AG08395 (cell line): ENCODE measurements around the gene ZNF385D.

Experiments
- DNase-seq: peaks from one replicate; pipeline ENCODE4 v3.0.0; 2012; ENCODE audit warnings: mixed read lengths, low spot score

ZNF385D gene

DNA sequence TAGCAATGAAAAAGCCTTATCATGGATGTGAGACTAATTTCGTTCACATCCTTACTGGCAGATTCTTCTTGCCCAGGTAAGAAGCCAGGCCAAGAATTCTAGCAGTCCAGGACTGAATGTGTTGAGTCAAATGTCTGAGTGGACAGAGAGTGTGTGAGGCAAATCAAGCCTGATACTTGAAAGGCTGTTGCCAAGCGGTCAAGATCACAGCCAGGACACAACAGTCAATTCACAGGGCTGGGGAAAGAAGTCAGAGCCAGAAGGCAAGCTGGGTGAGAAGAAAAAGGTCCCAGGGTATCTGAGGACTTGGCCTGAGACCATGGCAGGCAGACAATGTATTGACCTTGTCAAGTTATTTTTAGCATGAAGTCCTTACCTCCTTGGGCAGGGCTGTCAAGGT lies 301.3 kb downstream of the ZNF385D start:
- no peak for DNase-seq

DNA sequence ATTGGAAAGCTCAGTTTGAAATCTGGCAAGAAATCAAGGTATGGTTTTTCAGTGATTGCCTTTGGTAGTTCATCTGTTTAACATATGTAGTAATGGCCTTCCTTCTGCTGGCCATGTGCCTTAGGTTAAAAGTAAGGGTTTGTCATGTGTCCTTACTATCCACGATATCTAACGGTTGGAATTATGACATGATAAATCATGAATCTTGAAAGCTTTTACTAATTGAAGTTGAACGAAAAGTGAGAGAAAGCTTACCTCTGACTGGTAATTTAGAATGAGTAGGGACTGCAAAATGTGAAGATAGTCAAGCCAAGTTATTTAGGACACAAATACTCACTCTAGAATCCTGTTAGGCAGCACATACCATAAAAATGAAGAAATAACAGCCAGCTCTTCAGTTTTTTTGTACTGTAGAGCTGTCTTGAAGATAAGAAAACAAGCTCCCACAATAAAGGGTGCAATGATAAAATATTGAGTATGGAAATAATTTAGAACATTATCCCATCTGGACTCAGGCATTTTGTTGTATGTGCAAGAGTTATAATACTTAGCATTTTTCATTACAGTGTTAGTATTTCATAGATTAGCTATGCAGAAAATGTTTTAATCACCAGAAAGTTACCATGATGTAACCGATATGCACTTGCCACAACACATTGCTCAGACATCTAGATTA lies 303.4 kb downstream of the ZNF385D start:
- DNase-seq = peak; percentile 64

DNA sequence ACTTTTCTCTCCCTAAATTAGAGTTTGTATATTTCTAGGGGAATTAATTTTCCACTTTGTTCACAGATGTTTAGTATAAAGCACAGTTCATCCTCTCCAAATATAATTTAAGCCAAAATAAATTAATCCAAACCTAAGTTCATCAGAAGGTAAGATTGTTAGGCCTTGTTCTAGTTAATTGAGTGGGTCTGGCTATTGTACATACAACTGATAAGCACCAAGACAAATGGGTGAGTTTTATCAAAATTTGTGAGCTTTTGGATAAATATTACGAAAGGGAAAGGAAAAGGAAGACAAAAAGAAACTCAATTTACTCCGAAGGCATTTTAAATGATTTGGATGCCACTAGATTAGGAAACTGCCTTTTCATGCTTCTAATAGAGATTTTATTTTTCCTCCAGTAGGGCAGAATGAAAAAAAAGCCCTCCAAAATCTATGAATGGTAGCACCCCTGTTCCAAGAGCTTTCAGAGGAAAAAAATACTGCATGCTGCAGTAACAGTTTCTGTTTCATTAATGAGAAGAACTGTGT lies 304.0 kb downstream of the ZNF385D start:
- no peak for DNase-seq

DNA sequence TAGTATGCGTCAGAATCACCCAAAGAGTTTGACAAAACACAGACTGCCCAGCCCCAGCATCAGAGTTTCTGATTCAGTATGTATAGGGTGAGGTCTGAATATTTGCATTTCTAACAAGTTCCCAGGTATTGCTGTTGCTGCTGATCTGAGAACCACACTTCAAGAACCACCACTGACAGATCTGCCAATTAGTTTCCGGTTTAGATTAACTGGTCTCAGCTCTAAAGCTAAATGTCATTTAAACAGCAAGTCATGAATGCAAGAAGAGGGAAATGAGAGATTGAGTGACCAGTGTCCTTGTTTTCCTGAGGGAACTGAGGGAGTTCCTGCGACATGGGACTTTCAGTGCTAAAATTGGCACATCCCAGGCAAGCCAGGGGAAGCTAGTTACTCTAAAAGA lies 305.0 kb downstream of the ZNF385D start:
- no peak for DNase-seq

DNA sequence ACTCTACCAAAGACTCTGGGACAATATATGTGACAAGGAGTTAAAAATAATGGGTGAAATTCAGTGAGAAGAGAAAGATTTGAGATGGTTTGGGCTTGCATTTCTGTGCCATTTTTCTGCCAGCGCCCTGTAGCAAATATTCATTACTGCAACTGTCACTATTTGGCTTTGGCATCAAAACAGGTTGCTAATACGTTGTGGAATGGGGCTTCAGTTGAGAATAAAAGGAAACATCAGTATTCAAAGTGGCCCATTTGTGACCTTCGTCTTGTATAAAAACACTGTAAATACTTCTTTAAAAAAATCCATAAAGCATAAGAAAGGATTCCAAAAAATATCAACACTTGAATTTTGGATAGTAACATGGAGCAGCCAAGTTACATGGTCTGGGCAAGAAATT lies 309.2 kb downstream of the ZNF385D start:
- no peak for DNase-seq

DNA sequence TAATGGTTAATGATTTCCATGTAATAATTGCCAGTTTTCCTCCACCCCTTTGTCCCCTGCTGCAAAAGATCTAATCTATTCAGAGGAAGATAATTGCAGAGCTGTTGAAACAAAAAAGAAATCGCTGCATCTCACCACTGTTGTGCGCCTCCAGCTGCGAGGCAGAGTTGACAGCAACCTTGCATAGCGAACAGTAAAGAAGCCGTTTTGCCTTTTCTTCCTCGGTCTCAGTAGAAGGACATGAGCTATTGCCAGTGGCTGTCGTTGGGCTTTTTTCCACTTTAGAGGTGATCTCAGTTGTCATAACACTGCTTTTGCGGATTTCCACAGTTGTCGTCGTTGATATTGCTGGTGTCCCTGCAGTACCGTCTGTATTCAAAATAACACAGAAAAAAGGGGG lies 314.2 kb downstream of the ZNF385D start:
- DNase-seq = no peak

DNA sequence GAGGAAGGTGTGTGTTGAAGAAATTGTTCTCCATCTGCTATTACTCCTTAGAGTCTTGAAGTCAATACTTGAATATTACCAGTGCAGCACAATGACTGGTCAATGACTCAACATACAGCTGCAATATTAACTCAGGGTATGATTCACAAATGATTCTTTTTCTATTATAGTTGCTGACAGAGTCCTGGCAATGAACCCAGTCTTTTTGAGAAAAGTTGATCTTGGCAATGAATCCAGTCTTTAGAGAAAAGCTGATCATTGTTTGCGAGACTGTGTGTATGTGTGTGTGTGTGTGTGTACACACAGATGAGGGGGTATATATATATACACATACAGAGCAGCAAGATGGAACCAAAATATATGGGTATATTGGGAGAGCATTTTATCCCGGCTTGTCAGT lies 315.1 kb downstream of the ZNF385D start:
- DNase-seq = peak; percentile 79

DNA sequence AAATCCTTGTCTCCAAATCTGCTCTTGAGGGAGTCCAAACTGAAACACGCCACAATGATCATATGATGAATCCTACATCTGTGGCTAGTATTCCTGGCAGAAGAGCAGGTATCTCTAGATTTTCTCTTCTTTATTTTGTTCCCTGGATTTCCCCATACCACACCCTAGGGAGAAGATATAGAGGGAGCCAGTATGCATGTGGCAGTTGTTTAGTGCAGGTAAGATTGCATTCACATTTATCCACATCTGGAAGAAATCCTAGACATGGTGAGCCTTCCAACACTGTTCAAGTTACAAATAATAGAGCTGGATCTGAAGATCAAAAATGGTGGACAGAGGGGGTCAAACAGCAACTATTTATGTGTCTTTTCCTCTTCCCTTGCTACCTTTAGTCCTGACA lies 316.7 kb downstream of the ZNF385D start:
- no peak for DNase-seq

DNA sequence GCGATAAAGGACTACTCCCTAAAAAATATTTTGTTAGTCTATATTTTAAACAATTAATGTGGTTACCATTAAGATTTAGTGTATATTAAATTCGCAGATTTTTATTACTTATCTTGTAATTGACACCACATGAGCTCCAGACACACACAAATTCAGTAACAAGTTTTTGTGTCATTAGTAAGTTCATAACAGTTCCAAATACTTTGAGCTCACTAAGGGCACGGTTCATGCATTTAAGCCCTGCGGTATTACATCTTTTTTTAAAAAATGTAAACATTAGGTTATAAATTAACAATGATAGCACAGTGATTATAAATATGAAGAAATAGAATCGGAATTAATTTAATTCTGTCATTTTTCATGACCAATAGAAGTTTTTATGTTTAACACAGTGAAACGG lies 317.3 kb downstream of the ZNF385D start:
- no peak for DNase-seq

DNA sequence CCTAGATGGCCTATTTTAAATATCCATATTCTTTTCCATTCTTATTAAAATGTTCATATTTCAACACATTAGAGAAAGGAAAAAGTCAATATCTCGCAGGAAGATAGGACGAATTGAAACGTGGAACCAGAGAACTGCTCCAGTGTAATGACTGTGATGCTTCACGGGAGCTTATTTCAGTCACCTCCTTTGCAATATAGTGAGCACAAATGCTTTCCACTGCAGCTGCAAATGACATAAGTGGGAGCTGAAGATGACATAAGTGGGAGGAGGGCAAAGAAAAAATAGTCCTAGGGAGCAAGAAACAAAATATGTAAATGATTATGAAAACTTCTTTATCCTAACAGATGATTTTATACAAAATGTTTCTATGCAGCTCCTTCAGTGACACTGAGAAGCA lies 324.1 kb downstream of the ZNF385D start:
- DNase-seq = no peak

DNA sequence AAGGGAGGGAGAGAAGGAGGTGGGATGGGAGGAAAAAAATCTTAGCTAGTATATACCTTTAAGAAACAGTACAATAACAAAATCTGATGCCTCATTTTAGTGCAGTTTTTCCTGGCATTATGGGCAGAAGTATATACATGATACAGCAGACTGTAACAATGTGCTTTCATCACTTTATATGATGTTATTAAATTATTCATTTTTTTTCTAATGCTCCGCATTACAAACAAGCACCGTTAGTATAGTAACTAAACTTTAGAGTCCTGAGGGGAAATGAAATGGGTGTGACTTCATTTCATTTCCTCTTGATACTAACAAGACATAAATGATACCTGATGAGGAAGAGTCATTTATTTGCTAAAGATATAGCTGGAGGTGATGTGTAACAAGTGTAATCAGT lies 325.3 kb downstream of the ZNF385D start:
- DNase-seq = no peak

DNA sequence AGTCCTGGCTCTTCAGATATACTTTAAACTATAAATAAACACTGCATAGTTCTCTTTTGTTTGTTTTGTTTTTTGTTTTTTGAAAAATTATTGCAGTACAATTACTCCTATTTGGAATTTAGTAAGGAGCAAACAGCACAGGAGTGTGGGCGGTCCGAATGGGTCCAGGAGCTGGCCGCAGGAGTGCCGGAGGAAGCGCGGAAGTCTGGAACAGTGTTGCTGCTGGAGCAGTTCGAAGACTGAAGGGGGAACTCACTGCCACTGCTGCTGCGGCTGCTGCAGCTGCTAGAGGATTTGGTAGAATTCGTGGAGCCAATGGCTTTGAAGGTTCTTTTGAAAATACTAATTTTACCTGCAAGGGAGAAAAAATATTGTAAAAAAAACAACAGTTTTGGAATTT lies 329.9 kb downstream of the ZNF385D start:
- DNase-seq = no peak

DNA sequence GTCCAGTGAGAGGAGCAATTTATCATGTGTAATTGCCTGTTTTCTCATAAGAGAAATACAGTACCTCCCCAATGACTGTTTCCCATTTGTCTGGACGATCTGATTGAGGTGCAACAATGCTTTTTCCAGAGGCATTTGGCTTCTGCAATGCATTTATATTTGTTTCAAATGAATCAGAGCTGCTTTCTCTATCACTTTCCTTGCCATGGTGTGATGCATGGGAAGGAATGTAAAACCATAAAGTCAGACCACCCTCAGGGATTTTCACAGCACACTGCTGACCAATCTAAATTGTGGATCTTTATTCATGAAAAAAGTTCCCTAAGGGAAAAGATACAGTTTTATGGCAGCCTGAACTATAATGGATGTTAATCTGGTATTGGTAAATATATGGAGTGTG lies 333.0 kb downstream of the ZNF385D start:
- peak; percentile 43 for DNase-seq

DNA sequence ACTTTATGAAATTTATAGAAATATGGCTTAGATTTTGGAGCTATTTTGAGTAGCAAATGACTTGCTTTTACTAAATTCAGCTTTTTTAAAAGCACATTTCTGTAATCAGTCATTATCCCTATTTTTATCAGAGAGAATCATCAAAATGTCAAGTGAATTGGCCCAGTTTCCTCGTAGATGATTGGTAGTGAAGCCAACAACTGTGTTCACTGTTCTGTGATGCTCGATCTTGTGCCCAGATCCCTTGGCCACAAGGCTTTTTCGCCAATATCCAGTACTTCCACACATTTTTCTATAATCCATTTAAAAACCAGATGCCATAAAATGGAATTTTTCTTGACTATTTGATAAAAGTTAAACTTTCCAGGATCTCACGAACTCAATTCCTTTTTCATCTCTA lies 336.5 kb downstream of the ZNF385D start:
- DNase-seq = no peak

DNA sequence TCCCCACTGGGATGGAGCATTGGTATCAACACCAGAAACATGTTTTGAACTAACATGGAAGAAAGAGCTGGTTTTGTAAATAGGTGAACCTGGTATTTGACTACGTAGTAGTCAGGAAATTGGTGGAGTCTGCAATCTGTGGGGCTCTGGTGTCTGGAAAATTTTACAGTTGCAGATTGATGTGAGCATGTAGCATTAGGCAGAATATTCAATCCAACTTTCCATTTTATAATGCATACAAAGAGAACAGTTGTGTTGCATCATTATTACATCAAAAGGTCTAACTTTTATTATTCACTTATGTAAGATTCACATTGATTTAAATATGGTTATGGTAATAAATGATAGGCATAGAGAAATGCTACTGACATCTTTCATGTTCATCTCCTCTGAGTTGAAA lies 340.0 kb downstream of the ZNF385D start:
- DNase-seq = no peak

DNA sequence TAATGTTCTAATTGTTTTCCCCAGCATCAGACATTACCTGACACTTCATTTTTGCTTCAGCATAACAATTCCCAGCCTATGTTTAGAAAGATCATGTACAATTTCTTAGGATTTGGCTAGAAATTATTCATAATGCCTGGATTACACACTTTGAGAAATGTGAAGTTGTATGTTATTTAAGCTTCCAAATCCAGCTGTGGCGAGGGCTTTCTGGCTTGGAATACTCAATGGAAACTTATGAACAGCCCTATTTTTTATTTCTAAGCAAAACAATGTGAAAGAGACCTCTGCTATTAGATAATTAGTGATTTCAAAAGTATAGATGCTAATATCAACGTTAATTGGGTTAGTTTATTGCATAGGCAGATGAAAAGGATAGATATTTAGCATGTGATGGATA lies 341.6 kb downstream of the ZNF385D start:
- no peak for DNase-seq

DNA sequence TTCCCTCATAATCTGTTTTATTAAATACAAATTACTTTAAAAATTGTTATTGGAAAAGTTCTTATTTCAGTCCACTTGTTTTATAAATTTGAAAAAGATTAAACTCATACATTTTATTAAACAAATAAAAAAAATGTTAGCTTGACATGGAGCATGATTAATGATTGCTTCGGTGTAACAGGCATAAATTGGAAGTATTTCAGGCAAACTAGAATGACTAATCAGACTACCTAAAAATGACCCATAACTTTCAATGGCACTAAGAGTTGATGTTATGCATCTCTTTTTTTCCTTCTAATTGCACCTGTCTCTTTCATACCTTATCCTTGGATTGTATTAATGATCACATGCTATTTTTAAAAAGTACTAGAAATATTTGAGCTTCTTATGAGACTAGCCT lies 343.3 kb downstream of the ZNF385D start:
- no peak for DNase-seq

DNA sequence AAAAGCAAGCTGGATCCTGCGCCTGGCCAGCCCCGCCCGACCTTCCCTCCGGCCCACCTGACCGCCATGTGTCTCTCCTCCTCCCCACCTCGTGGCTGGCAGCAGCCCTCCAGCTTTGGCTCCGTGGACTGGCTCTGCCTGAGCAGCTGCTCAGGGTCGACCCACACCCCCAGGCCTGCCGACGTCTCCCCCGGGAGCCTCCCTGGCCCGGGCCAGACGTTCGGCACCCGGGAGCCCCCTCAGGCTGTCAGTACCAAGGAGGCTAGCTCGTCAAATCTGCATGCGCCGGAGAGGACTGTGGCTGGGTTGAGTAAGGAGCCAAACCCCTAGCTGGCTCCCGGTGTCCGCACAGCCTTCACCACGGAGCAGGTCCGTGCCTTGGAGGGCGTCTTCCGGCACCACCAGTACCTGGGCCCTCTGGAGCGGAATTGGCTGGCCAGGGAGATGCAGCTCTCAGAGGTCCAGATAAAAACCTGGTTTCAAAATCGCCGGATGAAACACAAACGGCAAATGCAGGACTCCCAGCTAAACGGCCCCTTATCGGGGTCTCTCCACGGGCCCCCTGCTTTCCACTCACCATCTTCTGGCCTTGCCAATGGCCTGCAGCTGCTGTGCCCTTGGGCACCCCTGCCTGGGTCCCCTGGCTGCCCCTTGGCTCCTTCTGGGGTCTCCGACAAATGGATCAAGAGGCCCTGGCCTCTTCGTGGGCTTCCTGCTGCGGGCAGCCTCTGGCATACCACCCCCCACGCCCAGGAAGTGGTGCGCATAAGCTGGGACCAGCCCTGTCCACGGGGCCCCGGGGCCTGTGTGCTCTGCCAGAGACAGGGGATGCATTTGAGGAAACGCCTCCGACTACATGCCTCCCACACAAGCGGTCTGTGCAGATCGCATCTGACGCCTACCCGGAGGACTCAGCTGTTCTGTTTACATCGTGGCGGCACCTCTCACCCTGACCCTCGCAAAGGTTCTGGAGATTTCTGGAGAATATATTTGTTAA lies 345.0 kb downstream of the ZNF385D start:
- no peak for DNase-seq

DNA sequence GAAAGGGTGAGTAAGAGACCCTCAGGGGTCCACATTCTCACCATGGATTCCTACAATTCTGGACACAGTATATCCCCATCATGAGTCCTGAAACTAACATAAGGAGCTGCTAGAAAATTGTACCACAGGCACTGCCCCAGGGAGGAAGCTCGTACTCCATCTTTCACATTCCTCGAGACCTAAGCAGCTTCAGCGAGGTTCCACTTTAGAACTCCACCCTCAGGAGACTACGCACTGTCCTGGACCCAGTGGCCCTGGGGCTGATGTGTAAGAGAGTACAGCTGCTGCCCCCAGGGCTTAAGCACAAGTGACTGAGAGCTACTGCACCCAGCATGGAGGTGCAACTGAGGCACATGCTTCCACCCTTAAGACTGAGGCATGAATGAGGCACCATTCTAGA lies 352.5 kb downstream of the ZNF385D start:
- no peak for DNase-seq

DNA sequence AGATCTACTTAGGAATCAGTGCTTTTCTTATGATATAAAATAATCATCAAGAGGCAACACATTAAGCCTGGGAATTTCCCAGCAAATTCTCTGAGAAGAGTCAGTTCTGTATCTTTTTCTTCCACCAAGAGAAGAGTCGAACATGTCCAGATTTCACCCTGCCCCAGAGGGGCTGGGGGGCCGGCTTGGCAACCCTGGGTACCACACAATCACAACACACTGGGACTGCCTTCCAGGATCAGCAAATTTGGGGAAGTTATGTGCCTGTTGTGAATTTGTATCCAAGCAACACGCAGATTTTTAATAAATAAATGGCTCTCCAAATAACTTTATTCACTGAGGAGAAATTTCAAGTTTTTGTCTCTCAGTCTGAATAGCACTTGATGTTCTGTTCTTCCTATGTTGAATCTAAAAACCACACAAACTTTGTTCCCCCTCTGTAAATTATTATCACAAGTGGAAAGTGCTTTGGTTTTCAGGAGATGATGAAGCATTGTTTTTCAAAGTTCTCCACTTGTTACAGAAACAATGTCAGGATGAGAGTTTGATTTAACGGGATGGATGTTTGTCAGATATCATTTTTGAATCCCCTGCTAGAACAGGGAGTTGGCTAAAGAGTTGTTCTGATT lies 357.2 kb downstream of the ZNF385D start:
- no peak for DNase-seq

DNA sequence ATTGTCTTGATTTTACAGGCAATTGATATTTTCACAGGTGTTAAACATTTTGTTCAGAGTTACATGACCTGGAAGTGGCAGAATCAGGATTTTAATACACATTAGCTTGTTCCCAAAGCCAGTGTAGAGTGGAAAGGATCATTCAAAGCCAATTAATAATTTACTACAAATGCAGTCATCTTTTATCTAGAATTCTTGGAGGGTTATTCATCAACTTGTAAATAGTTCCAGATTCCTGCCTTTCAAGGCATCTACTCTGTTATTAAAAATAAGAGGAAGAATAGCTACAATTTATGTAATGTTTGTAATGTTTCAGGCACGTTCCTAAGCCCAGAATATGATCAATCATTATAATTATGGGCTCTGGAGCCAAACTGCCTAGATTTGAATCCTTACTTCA lies 358.5 kb downstream of the ZNF385D start:
- DNase-seq = peak; percentile 31

DNA sequence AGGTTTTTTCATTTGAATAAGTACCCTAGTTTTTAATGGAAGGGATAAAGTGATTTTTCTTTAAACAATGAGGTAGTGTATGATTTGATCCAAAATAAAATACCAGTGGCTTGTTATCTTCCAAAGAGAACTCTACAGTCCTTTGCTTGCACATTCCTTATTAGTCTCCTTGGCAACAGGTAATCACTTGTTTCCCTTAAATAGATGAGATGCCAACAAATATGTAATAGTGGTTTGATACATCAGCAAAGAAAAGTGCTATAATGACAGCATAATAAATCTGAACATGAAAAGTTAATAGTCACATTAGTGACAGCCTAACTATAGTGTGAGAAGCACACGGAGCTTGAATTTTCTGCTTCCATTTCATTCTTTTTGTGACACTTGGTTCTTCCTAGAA lies 360.2 kb downstream of the ZNF385D start:
- peak; percentile 34 for DNase-seq

DNA sequence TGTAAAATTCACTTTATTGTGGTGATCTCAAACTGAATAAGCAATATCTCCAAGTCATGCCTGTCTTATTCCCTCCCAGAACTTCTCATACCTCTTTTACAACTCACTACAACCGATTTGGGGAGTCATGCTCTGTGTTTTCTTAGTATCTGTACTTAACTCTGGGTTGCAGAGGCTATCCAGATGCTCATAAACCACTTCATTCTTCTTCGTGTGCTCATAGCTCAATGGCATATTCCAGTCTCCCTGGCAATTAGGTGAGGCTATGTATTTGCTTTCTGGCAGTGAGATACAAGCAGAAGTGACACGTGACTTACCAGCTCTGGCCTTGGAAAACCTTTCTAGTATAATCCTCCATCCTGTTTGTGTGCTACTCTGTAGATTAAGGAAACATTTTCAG lies 360.9 kb downstream of the ZNF385D start:
- DNase-seq = peak; percentile 83
